Stomach (tissue), 4 donors: Measurements from ENCODE around the gene THUMPD3.

Experiments used
- CTCF ChIP-seq, 7 experiments: fragments of 450-650 bp in 4 of 7; fragments of 200-600 bp in 3 of 7; sonication (generic) in 3 of 7; IDR thresholded peaks; one replicate each; pipeline ENCODE4 v1.5.1; 2016 to 2019; ENCODE audit warnings: antibody characterized with exemption in 7 of 7, control low read depth in 2 of 7, mild to moderate bottlenecking in 1 of 7
- EP300 ChIP-seq: sonication (generic); formaldehyde crosslinking; IDR thresholded peaks from one replicate; pipeline ENCODE4 v1.6.1; 2017; ENCODE audit warnings: antibody characterized with exemption
- POLR2A ChIP-seq, 4 donors: fragments of 450-650 bp; IDR thresholded peaks; one replicate each; pipeline ENCODE4 v1.6.1; 2016; ENCODE audit warnings: antibody characterized with exemption in 4 of 4, control low read depth in 2 of 4, mild to moderate bottlenecking in 1 of 4, moderate library complexity in 1 of 4
- POLR2AphosphoS5 ChIP-seq, 3 donors: sonication (generic); formaldehyde crosslinking; IDR thresholded peaks; one replicate each; pipeline ENCODE4 v1.6.1; 2016; ENCODE audit warnings: antibody characterized with exemption in 3 of 3

- TF ChIP-seq CTCF (IDR thresholded peaks at IDR 0.05): no peak
- TF ChIP-seq EP300: no peak
- no peak for TF ChIP-seq POLR2A (IDR thresholded peaks at IDR 0.05)
- no peak for TF ChIP-seq POLR2AphosphoS5 (IDR thresholded peaks at IDR 0.05)
These were observed 25.3 kb downstream of the THUMPD3 start for GRCh38 chr3:9388142-9388541.
